HG03095 (cell line): Measurements from ENCODE around the gene LRRC8E.
"Not testable (repeated sequence)": the region's sequence is repeated elsewhere in the genome, so short reads cannot be mapped to it uniquely, and the experiment has no call there.

Source experiments
- ATAC-seq: cut with Tn5 transposase; IDR thresholded peaks from one replicate; pipeline ENCODE4 v1.9.1; 2021; ENCODE audit warnings: moderate library complexity; ENCODE audit not compliant: unreplicated experiment

LRRC8E gene

DNA sequence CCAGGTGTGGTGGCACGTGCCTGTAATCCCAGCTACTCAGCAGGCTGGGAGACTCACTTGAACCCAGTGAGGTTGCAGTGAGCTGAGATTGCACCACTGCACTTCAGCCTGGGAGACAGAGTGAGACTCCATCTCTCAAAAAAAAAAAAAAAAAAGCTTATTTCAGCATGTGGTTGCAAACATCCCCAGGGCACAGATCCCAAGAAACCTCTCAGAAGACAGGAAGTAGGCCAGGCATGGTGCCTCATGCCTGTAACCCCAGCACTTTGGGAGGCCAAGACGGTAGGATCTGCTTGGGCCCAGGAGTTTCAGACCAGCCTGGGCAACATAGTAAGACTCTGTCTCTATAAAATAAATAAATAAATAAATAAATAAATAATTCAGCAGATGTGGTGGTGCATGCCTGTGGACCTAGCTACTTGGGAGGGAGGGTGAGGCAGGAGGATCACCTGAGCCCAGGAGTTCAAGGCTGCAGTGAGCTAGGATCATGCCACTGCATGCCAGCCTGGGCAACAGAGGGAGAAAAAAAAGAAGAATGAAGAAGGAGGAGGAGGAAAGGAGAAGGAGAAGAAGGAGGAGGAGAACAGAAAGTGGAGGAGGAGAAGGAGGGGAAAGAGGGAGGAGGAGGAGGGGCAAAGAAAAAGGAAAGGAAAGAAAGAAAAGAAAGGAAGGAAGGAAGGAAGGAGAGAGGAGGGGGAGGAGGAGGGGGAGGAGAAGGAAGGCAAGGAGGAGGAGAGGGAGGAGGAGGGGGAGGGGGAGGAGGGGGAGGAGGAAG lies 4.3 kb upstream of the LRRC8E start:
- no peak for ATAC-seq

DNA sequence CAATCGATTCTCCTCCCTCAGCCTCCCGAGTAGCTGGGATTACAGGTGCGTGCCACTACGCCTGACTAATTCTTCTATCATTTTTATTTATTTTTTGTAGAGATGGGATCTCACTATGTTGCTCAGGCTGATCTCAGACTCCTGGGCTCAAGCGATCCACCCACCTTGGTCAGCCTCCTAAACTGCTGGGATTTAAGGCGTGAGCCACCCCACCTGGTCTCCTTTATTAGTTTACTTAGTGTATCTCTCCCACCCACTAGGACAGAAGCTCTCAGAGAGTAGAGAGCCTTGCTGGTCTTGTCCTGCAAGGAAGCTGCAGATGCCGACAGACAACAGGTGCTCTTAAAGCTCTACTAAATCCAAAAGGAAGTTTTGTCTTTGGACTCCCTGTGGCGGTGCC lies 2.5 kb upstream of the LRRC8E start:
- no peak for ATAC-seq

DNA sequence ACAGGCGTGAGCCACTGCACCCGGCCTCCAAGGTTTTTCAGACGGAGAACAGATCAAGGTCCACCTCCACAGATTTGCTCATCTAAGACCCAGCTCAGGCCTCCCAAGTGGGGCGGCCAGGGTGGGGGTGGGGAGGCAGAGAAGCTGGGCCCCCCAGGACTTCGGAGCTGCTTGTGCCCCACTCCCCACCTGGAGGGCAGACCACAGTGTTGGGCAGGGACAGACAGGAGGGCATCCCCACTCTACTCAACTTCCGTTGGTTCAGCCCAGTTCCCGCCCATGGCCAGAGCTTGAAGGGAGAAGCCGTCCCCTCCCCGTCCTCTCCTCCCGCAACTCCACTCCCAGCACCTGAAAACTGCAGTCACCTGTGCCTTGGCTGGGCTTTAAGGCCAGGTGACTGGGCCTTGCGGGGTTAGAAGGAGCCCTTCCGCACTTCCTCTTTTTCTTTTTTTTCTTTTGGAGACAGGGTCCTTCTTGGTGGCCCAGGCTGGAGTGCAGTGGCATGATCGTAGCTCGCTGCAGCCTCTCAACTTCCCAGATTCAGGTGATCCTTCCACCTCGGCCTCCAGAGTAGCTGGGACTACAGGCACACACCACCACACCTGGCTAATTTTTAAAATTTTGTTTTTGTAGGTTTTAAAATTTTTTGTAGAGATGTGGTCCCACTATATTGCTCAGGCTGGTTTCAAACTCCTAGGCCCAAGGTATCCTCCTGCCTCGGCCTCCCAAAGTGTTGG lies 734 bp upstream of the LRRC8E start:
- no peak for ATAC-seq

DNA sequence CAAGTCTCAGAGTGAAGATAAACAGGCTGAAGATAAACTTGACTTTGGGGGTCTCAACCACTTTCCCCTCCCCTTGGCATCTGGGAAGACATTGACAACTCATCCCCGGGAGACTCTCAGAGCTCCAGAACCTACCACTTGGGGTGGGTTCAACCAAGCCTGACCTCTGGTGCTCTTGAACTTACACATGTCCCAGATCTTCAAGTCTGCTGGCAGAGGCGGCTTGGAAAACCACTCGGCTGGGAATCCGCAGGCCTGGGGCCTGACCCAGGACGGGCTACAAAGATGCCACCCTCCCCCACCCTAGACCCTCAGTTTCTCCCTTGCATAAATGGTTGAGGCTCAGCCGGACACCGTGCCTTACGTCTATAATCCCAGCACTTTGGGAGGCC lies 512 bp downstream of the LRRC8E start:
- ATAC-seq, result no peak

DNA sequence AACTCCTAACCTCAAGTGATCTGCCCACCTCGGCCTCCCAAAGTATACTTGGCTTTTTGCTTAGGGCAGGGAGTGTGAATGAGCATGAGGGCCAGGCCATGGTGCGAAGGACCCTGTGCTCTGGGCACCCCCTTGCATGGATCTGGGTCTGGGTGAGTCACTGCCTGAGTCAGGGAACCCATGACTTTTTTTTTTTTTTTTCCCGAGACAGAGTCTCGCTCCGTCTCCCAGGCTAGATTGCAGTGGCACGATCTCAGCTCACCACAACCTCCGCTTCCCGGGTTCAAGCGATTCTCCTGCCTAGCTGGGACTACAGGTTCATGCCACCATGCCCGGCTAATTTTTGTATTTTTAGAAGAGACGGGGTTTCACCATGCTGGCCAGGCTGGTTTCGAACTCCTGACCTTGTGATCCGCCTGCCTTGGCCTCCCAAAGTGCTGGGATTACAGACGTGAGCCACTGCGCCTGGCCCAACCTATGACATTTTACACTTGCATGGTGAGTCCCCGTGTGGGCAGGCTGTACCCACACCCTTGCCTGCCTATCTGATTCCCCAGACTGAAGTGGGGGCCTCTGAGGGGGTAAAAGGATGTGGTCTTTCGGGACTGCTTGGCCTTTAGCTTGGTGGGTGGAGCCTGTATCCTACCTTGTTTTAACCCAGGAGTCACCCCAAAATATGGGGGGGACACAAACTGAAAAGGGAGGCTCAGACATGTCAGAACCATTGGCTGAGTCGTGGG lies 5.2 kb downstream of the LRRC8E start:
- not testable (repeated sequence) for ATAC-seq

DNA sequence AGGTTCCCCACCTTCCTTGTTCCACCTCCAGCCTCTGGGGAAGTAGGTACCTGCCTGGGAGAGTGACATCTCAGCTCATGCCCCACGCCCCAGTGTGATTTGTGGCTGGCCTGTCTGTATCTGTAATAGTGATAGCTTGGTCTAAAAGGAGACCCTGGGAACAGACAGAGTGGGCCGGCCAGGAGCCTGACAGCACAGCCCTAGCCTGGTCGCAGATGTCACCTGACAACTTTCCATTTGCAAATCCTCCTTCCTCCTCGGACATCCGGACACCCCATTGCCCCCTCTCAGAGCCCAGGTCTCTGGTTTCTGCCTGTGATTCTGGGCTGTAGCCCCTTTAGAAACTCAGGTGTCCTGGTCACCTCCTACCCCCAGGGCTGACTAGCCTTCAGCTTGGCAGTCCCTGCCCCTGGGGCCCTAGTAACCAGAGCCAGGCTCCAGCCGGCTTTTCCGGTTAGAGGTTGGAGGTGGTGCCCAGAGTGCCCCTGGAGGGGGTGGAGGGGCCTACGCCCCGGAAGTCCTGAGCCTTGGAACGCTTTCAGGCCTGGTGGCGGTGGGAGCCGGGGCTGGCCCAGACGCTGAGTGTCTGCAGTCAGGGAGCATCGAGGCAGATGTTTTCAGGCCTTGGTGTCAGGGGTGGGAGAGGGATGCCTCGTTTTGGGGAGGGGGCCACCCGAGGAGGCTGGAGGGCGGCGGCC lies 6.5 kb downstream of the LRRC8E start:
- no peak for ATAC-seq

DNA sequence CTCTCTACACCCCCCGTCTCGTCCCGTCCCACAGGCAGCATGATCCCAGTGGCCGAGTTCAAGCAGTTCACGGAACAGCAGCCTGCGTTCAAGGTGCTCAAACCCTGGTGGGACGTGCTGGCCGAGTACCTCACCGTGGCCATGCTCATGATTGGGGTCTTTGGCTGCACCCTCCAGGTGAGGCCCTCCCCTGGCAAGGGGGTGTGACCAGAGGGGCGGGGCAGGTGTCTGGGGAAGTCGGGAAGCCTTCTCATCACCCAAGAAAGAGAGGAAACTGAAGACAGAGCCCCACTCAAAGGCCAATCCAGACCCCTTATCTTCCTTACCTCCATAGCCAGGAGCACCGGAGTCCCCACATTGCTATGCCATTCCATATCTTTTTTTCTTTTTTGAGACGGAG lies 7.3 kb downstream of the LRRC8E start:
- ATAC-seq, result no peak

DNA sequence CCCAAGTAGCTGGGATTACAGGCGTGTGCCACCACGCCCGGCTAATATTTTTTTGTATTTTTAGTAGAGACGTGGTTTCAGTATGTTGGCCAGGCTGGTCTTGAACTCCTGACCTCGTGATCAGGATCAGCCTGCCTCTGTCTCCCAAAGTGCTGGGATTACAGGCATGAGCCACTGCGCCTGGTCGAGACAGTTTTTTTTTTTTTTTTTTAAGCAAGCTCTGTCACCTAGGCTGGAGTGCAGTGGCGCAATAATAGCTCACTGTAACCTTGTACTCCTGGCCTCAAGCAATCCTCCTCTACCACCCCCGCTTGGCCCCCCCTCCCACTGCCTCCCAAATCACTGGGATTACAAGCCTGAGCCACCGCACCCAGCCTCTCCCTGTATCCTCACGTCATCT lies 9.0 kb downstream of the LRRC8E start:
- no peak for ATAC-seq

DNA sequence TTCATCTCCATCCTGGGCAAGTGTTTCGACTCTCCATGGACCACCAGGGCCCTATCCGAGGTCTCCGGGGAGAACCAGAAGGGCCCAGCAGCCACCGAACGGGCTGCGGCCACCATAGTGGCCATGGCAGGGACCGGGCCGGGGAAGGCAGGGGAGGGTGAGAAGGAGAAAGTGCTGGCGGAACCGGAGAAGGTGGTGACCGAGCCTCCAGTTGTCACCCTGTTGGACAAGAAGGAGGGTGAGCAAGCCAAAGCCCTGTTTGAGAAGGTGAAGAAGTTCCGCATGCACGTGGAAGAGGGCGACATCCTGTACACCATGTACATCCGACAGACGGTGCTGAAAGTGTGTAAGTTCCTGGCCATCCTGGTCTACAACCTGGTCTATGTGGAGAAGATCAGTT lies 10.7 kb downstream of the LRRC8E start:
- no peak for ATAC-seq

DNA sequence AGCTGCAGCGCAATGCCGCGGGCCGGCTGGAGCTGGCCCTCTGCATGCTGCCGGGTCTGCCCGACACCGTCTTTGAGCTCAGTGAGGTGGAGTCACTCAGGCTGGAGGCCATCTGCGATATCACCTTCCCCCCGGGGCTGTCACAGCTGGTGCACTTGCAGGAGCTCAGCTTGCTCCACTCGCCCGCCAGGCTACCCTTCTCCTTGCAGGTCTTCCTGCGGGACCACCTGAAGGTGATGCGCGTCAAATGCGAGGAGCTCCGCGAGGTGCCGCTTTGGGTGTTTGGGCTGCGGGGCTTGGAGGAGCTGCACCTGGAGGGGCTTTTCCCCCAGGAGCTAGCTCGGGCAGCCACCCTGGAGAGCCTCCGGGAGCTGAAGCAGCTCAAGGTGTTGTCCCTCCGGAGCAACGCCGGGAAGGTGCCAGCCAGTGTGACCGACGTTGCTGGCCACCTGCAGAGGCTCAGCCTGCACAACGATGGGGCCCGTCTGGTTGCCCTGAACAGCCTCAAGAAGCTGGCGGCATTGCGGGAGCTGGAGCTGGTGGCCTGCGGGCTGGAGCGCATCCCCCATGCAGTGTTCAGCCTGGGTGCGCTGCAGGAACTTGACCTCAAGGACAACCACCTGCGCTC lies 11.6 kb downstream of the LRRC8E start:
- no peak for ATAC-seq

DNA sequence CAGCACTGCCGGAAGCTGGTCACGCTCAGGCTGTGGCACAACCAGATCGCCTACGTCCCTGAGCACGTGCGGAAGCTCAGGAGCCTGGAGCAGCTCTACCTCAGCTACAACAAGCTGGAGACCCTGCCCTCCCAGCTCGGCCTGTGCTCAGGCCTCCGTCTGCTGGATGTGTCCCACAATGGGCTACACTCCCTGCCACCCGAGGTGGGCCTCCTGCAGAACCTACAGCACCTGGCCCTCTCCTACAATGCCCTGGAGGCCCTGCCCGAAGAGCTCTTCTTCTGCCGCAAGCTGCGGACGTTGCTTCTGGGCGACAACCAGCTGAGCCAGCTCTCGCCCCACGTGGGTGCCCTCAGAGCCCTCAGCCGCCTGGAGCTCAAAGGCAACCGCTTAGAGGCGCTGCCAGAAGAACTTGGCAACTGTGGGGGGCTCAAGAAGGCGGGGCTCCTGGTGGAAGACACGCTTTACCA lies 12.1 kb downstream of the LRRC8E start:
- ATAC-seq, result no peak

DNA sequence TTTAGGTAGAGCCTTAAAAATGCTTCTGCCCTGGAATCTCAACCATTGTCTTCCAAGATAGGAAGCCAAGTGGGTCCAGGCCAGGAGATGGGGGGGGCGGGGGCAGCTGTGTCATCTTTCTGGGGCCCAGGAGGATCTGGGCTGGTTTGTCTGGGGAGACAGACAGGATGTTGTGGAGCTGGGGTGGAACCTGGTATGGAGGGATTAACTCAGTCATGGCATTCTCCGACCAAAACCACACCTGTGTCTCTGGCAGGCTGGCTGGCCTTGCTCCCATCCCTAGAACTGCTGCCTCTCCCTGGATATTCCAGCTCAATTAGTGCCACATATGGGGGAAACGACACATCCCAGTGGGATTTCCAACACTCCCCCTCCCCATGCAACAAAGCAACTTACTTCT lies 12.6 kb downstream of the LRRC8E start:
- no peak for ATAC-seq

DNA sequence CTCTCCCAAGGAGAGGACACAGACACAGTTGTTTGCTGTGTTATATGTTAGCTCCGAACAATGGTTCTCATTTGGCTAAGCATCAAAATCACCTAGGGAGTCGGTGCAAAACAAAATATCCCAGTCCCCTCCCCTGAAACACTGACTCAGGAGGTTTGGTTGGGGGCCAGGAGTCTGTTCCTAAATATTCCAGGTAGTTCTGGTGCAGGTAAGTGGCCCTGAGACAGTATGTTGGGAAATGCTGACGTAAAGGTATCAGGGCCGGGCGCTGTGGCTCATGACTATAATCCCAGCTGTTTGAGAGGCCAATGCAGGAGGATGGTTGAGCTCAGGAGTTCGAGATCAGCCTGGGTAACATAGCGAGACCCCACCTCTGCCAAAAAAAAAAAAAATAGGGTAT lies 13.0 kb downstream of the LRRC8E start:
- no peak for ATAC-seq

DNA sequence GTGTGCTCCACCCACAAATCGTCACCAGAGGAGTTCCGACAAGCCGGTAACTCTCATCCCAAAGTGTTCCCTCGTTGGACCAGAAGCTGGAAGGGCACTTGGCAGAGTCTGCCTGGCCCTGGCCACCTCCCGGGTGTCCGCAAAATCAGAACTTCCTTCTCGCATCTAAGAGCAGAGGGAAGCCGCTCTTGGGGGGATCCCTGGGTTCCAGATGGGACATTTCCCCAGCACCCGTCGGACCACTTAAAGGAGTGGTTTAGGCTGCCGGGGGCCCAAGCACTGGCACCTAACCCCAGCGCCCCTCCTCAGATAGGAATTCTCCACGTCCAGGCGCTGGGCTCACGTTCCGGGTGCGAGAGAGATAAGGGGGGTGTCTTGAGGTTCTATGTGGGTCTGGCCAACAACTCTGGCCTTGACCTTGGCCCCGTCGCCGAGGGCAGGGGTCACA lies 14.5 kb downstream of the LRRC8E start:
- ATAC-seq, result peak; percentile 11

DNA sequence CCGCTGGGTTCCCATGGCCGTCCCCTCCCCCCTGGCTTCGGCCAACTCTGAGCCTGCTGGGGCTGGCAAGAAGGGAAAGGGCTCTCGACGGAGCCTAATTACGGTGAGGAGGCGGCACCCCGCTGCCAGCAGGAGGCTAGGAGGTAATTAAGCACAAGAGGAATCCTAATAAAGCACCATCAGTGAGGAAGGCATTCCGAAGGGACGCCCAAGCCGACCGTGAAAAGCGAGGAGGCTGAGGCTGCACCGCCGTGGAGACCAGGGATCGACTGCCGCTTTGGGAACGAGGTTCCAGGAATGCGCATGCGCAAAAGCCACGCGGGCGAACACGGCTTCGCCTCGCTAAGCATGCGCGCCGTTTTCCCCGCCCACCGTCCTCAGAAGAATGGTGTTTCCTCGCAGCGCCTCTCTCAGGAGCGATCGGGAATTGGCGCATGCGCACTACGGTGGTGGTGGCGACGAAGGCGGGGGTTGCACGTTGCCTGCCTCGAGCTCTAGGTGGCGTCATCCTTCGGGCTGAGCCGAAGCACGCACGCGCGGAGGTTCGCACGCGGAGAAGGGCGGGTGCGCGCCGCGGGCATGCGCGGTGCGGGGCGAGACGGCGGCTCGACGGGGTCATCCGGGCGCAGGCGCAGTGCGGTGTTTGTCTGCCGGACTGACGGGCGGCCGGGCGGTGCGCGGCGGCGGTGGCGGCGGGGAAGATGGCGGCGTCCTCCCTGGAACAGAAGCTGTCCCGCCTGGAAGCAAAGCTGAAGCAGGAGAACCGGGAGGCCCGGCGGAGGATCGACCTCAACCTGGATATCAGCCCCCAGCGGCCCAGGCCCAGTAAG lies 15.1 kb downstream of the LRRC8E start, which contains the start of gene MAP2K7:
Gene MAP2K7 (plus strand): TSS at position 634 of the 830 bp plus-strand sequence. CDS start 68 bp downstream, at position 702.
- peak; percentile 58 for ATAC-seq

DNA sequence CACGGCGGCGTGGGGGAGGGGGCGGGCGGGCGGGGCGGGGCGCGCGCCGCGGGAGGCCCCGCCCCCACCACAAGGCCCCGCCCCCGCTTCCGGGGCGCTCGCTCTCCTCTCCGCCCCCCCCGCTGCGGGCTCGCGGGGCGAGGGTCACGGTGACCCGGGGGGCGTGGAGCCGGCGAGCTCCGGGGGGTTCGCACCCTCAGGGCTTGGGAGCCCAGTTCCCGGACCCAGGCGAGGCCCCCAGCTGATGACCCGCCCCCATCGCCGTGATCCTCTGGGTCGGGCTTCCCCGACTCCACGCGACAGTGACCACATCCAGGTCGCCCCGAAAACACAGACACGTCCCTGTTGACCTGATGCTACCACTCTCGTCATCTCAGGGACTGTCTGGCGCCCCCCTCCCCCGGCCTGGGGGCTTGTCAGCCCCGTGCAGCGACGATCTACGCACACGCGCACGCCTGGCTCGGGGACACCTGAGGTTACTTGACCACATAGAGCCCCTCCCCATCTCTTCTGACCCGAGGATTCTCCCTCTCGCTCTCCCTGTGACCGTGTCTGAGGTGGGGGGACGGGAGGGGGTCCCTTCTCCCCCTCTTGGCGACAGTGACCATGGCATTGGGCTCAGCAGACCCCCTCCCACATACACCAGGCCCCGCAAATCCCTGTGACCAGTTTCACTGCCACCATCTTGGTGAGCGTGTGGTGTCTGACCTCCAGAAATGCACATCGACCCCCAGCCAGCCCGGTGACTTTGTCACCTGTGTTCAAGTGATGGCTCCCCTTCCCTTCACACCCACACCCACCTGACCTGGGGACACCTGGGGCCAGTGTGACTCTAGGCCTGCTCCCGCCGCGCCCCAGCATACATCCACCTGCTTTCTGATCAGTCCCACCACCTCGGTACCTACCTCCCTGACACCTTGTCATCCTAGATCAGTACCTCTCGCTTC lies 16.0 kb downstream of the LRRC8E start:
- peak; percentile 23 for ATAC-seq

DNA sequence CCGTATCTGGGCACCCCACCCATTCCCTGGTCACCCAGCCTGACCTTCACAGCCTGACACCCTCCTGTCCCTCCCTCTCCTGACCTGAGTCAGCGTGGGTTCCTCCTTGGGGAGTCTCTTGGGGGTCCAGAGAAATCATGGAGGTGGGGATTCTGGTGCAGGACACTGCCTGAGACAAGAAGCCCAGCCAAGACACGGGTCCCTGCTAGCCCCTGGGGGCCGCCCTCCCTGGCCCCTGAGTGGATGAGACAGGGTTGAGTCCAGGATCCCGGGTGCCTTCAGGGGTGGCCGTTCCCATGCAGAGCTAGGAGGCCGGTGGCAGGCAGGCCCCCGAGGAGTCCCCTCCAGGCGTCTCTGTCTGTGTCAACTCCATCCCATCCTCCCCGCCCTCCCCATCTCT lies 17.0 kb downstream of the LRRC8E start:
- ATAC-seq, result no peak

DNA sequence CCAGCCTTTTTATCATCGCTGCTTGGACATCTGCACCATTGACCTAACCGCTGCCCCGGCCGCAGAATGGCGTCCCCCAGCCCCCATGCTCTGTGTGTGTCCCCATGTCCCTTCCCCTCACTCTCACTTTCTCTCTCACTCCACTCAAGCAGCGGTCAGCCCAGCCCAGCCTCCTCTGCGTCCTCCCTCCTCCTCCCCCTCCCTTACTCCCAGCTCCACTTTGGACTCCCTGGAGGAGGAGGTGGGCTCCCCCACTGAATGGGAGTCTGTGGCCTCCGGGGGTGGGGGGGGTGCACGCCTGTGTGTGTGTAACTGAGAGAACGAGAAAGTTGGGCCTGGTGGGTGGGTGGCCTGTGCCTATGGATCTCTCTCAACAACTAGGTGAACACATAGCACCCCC lies 17.5 kb downstream of the LRRC8E start:
- no peak for ATAC-seq
